MCF 10A (cell line): Measurements from ENCODE around the gene SYNDIG1. TPM values are rescaled to one million over a fixed set of nuclear protein-coding genes. Genes with fewer than 3 reads are reported as not detected.
"Not testable (repeated sequence)": the region's sequence is repeated elsewhere in the genome, so short reads cannot be mapped to it uniquely, and the experiment has no call there.

ENCODE experiments used
- BruUV-seq: library from RNA; stranded (reverse); fragments of 400-500 nt; replicated peaks from 2 replicates; lab custom pipeline; 2021; lab: Mats Ljungman, UMichigan
- CTCF ChIA-PET: fragments of 300-600 bp; sonication (Branson Sonifier 250); formaldehyde crosslinking; extraction: SDS; loops from one replicate; lab custom pipeline; 2021; ENCODE audit warnings: antibody characterized with exemption, inconsistent platforms; lab: Yijun Ruan, JAX
- POLR2A ChIA-PET: fragments of 300-600, 350-650 bp; sonication (Branson Sonifier 250); formaldehyde crosslinking; extraction: SDS; loops from one replicate; lab custom pipeline; 2020; ENCODE audit warnings: antibody characterized with exemption, inconsistent platforms; lab: Yijun Ruan, JAX
- DNase-seq: peaks from one replicate; pipeline ENCODE4 v3.0.0-alpha.2; 2018; ENCODE audit not compliant: unreplicated experiment
- H3K27ac Mint-ChIP-seq: one replicate; pipeline ENCODE4 v1.8.0; 2022; ENCODE audit warnings: mild to moderate bottlenecking, low read depth, mixed read lengths; ENCODE audit not compliant: unreplicated experiment
- H3K27me3 Mint-ChIP-seq: one replicate; pipeline ENCODE4 v1.8.0; 2022; ENCODE audit warnings: mixed read lengths; ENCODE audit not compliant: insufficient read depth, unreplicated experiment
- H3K36me3 Mint-ChIP-seq: one replicate; pipeline ENCODE4 v1.8.0; 2022; ENCODE audit warnings: mild to moderate bottlenecking, moderate library complexity, mixed read lengths; ENCODE audit not compliant: insufficient read depth, unreplicated experiment
- H3K4me1 Mint-ChIP-seq: one replicate; pipeline ENCODE4 v1.8.0; 2022; ENCODE audit warnings: mixed read lengths; ENCODE audit not compliant: insufficient read depth, unreplicated experiment
- H3K4me3 Mint-ChIP-seq: one replicate; pipeline ENCODE4 v1.8.0; 2022; ENCODE audit warnings: mild to moderate bottlenecking, moderate library complexity, mixed read lengths; ENCODE audit not compliant: unreplicated experiment
- H3K9me3 Mint-ChIP-seq: one replicate; pipeline ENCODE4 v1.8.0; 2022; ENCODE audit warnings: mixed read lengths; ENCODE audit not compliant: unreplicated experiment
- intact Hi-C: fragments of 100-400 bp; cut with micrococcal nuclease; formaldehyde crosslinking; loops from 2 replicates; pipeline ENCODE4 v1.14.1; 2022
- total RNA-seq: library from RNA; stranded (reverse); gene quantifications from 2 replicates; pipeline ENCODE4 v1.2.3, GENCODE V29; 2022
- TF ChIP-seq, protein P1 (sequence below): fragments of 200-600 bp; IDR thresholded peaks from one replicate; pipeline ENCODE4 v1.8.0; 2022; ENCODE audit warnings: antibody characterized with exemption, mild to moderate bottlenecking; ENCODE audit not compliant: unreplicated experiment

Gene SYNDIG1
- total RNA-seq, 1 experiment from 2014 or later, result not detected

DNA sequence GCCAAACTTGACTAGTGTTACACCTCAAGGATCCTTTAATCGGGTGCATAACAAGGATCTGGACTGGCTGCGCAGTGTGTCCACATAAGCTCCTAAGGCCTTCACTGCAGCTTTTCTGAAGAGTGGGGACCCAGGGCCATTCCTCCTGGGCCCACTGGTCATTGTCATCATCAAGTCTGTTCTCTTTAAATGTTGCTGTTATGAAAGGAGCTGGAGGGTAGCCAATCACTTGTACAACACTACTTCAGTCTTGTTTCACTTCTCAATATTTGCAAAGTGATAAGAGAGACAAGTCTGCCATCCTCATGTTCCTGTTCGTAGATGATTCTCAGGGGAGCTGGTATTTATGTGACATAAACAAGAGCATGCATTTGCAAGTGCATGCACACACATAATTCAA, 149.8 kb downstream of the SYNDIG1 start:
- POLR2A ChIA-PET, result interaction anchor here (0.6 kb wide), 1 partner anchor 608 kb away, joined by 3 read pairs; no protein-coding TSS in a partner anchor
- Mint-ChIP-seq H3K9me3 (peaks cover 26% of the 10 kb centered on the region), H3K27ac (no peak overlapping the region), H3K27me3 (no peaks in the 10 kb centered on the region), H3K4me1 (no peaks in the 10 kb centered on the region), H3K36me3 (no peaks in the 10 kb centered on the region), H3K4me3 (no peak overlapping the region)
- TF ChIP-seq, protein P1, sequence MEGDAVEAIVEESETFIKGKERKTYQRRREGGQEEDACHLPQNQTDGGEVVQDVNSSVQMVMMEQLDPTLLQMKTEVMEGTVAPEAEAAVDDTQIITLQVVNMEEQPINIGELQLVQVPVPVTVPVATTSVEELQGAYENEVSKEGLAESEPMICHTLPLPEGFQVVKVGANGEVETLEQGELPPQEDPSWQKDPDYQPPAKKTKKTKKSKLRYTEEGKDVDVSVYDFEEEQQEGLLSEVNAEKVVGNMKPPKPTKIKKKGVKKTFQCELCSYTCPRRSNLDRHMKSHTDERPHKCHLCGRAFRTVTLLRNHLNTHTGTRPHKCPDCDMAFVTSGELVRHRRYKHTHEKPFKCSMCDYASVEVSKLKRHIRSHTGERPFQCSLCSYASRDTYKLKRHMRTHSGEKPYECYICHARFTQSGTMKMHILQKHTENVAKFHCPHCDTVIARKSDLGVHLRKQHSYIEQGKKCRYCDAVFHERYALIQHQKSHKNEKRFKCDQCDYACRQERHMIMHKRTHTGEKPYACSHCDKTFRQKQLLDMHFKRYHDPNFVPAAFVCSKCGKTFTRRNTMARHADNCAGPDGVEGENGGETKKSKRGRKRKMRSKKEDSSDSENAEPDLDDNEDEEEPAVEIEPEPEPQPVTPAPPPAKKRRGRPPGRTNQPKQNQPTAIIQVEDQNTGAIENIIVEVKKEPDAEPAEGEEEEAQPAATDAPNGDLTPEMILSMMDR, result no peak
- BruUV-seq, result no TSS peak
- CTCF ChIA-PET, result interaction anchor here (1.3 to 1.5 kb wide), 2 partner anchors 9 to 41 kb away, joined by 3 to 6 read pairs; no protein-coding TSS in a partner anchor
- DNase-seq, result no peak
- intact Hi-C loops, result no loop called here

DNA sequence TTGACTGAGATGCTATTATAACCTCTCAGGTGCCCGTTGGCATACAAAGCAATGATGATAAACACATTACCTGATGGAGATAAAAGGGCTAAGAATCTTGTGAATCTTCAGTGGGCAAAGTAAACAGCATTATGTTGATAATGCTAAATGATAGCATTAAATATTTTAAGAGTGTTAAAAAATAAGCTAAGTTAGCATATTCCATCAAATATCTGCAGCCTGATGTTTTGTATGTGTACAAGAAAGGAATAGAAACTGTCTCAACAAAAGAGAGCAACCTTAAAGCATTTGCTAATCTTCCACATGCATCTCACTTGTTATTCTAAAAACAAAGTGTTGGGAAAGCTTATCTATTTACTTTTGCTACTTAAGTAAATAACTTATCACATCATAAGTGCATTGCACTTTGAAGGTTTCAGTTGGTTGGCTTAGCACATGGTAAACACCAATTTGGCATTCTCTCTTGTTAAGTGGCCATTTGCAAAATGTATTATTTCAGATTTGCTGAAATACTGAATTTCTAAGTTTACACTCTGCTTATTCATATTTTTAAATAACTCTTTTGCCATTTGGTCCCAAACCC, 151.6 kb downstream of the SYNDIG1 start:
- POLR2A ChIA-PET, result no interaction called here

DNA sequence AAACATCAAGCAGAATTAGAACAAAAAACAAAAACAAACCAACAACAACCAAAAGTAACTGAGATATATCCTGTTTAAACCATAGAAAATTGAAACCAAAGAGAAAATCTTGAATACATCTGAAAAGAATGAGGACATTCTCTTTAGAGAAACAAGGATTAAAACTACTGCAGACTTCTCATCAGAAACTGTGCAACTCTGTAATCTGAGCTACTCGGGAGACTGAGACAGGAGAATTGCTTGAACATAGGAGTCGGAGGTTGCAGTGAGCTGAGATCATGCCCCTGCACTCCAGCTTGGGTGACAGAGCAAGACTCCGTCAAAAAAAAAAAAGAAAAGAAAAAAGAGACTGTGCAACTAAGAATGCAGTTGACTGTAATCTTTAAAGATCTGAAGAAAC, 153.4 kb downstream of the SYNDIG1 start:
- no TSS peak for BruUV-seq
- TF ChIP-seq, protein P1, result no peak
- no peaks in the 10 kb centered on the region for H3K27me3 Mint-ChIP-seq
- H3K36me3 Mint-ChIP-seq, result no peaks in the 10 kb centered on the region
- peaks cover 26% of the 10 kb centered on the region for H3K9me3 Mint-ChIP-seq
- H3K4me3 Mint-ChIP-seq, result no peak overlapping the region
- POLR2A ChIA-PET, result no interaction called here
- intact Hi-C loops, result no loop called here
- H3K4me1 Mint-ChIP-seq, result no peaks in the 10 kb centered on the region
- CTCF ChIA-PET, result no interaction called here
- no peak overlapping the region for H3K27ac Mint-ChIP-seq
- no peak for DNase-seq

More for the DNA sequence above, 151.6 kb downstream of the SYNDIG1 start:
- no peak overlapping the region for H3K4me3 Mint-ChIP-seq
- intact Hi-C loops, result no loop called here
- no peak overlapping the region for H3K27ac Mint-ChIP-seq
- no peak for DNase-seq
- CTCF ChIA-PET, result interaction anchor here (1.1 kb wide), 1 partner anchor 12 kb away, joined by 3 read pairs; no protein-coding TSS in a partner anchor
- TF ChIP-seq, protein P1, result no peak
- no peaks in the 10 kb centered on the region for H3K4me1 Mint-ChIP-seq
- H3K36me3 Mint-ChIP-seq, result no peaks in the 10 kb centered on the region
- H3K27me3 Mint-ChIP-seq, result no peaks in the 10 kb centered on the region
- peaks cover 26% of the 10 kb centered on the region for H3K9me3 Mint-ChIP-seq
- no TSS peak for BruUV-seq

DNA sequence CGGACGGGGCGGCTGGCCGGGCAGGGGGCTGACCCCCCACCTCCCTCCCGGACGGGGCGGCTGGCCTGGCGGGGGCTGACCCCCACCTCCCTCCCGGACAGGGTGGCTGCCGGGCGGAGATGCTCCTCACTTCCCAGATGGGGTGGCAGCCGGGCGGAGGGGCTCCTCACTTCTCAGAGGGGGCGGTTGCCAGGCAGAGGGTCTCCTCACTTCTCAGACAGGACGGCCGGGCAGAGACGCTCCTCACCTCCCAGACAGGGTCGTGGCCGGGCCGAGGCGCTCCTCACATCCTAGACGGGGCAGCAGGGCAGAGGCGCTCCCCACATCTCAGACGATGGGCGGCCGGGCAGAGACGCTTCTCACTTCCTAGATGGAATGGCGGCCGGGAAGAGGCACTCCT, 156.7 kb downstream of the SYNDIG1 start:
- intact Hi-C loops, H3K4me1 Mint-ChIP-seq, H3K36me3 Mint-ChIP-seq, DNase-seq, H3K4me3 Mint-ChIP-seq, POLR2A ChIA-PET, BruUV-seq, H3K27ac Mint-ChIP-seq, H3K27me3 Mint-ChIP-seq, CTCF ChIA-PET: not testable (repeated sequence)
- H3K9me3 Mint-ChIP-seq, result peaks cover 31% of the 10 kb centered on the region
